Calu3 (cell line): ENCODE results near the gene KRTAP1-5. TPM values are rescaled to one million over a fixed set of nuclear protein-coding genes. Genes with fewer than 3 reads are reported as not detected.
"Not testable (repeated sequence)": the region's sequence is repeated elsewhere in the genome, so short reads cannot be mapped to it uniquely, and the experiment has no call there.

ENCODE experiments used
- BruUV-seq: library from RNA; stranded (reverse); fragments of 400-500 nt; replicated peaks from 2 replicates; lab custom pipeline; 2021; lab: Mats Ljungman, UMichigan
- CTCF ChIA-PET: fragments of 300-600 bp; sonication (Branson Sonifier 250); formaldehyde crosslinking; loops from one replicate; lab custom pipeline; 2022; ENCODE audit warnings: antibody characterized with exemption; lab: Charles Lee
- DNase-seq: peaks from one replicate; pipeline ENCODE4 v3.0.0; 2022
- H3K27ac Mint-ChIP-seq: one replicate; pipeline ENCODE4 v1.8.0; 2022; ENCODE audit warnings: mixed read lengths; ENCODE audit not compliant: unreplicated experiment
- H3K27me3 Mint-ChIP-seq: one replicate; pipeline ENCODE4 v1.8.0; 2022; ENCODE audit warnings: mixed read lengths; ENCODE audit not compliant: unreplicated experiment
- H3K36me3 Mint-ChIP-seq: one replicate; pipeline ENCODE4 v1.8.0; 2022; ENCODE audit warnings: mild to moderate bottlenecking, moderate library complexity, mixed read lengths; ENCODE audit not compliant: insufficient read depth, unreplicated experiment
- H3K4me1 Mint-ChIP-seq: one replicate; pipeline ENCODE4 v1.8.0; 2022; ENCODE audit warnings: mild to moderate bottlenecking, low read depth, mixed read lengths; ENCODE audit not compliant: unreplicated experiment
- H3K4me3 Mint-ChIP-seq: one replicate; pipeline ENCODE4 v1.8.0; 2022; ENCODE audit warnings: mild to moderate bottlenecking, low read depth, moderate library complexity, mixed read lengths; ENCODE audit not compliant: unreplicated experiment
- H3K9me3 Mint-ChIP-seq: one replicate; pipeline ENCODE4 v1.8.0; 2022; ENCODE audit warnings: low read depth, mixed read lengths; ENCODE audit not compliant: unreplicated experiment
- intact Hi-C: fragments of 100-400 bp; cut with micrococcal nuclease; formaldehyde crosslinking; loops from one replicate; pipeline ENCODE4 v1.10.0; 2022; ENCODE audit not compliant: unreplicated experiment
- total RNA-seq: library from RNA; stranded (reverse); gene quantifications from 2 replicates; pipeline ENCODE4 v1.2.3, GENCODE V29; 2022
- TF ChIP-seq, protein P1 (sequence below): fragments of 200-600 bp; IDR thresholded peaks from one replicate; pipeline ENCODE4 v1.8.0; 2022; ENCODE audit warnings: antibody characterized with exemption; ENCODE audit not compliant: unreplicated experiment

The KRTAP1-5 gene
- total RNA-seq, 1 experiment from 2014 or later = not detected

DNA sequence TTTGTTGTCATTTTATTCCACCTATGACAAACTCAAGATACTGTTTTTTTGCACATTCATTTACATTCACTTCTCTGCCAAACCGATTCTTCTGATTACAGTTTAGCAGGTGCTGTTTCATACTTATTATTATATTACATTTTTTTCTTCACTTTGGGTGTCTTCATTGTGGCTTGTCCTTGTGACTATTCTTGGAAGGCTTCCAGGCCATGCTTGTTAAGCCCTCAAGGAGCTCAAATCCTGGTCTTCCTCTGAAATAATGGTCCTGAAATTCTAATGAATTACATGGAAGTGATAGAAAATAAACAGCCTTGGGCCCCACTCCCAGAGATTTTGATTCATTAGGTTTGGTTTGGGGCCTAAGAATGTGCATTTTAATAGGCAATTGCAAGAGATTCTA is 37.3 kb upstream of the KRTAP1-5 start:
- H3K9me3 Mint-ChIP-seq = no peaks in the 10 kb centered on the region
- no TSS peak for BruUV-seq
- no peak overlapping the region for H3K27ac Mint-ChIP-seq
- CTCF ChIA-PET = interaction anchor here (1.2 to 1.3 kb wide), 2 partner anchors 15 to 340 kb away, joined by 3 read pairs; no protein-coding TSS in a partner anchor
- no peaks in the 10 kb centered on the region for H3K27me3 Mint-ChIP-seq
- DNase-seq = no peak
- H3K4me1 Mint-ChIP-seq = peaks cover 56% of the 10 kb centered on the region
- TF ChIP-seq, protein P1, sequence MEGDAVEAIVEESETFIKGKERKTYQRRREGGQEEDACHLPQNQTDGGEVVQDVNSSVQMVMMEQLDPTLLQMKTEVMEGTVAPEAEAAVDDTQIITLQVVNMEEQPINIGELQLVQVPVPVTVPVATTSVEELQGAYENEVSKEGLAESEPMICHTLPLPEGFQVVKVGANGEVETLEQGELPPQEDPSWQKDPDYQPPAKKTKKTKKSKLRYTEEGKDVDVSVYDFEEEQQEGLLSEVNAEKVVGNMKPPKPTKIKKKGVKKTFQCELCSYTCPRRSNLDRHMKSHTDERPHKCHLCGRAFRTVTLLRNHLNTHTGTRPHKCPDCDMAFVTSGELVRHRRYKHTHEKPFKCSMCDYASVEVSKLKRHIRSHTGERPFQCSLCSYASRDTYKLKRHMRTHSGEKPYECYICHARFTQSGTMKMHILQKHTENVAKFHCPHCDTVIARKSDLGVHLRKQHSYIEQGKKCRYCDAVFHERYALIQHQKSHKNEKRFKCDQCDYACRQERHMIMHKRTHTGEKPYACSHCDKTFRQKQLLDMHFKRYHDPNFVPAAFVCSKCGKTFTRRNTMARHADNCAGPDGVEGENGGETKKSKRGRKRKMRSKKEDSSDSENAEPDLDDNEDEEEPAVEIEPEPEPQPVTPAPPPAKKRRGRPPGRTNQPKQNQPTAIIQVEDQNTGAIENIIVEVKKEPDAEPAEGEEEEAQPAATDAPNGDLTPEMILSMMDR = no peak
- intact Hi-C loops = loop anchor here (5.0 kb wide), 1 partner anchor 207 kb away; no protein-coding TSS in a partner anchor
- peaks cover 16% of the 10 kb centered on the region for H3K36me3 Mint-ChIP-seq
- H3K4me3 Mint-ChIP-seq = no peak overlapping the region

DNA sequence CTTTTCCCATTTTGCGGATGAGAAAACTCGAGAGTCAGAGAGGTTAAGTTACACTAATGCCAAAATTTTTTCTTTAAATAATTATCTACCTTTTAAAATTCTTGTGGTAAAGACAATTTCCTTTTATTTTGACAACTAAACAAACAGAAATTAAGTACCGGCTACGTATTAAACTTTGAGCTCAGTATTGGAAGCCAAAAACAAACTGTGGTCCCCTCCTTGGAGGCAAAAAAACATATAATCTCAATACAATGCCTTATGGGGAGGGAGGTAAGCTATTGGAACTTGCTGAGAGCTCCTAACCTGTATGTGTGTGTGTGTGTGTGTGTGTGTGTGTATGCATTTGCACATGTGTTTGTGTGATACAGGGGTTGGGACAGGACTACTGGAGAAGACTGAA is 36.4 kb upstream of the KRTAP1-5 start:
- H3K36me3 Mint-ChIP-seq = peaks cover 20% of the 10 kb centered on the region
- peaks cover 65% of the 10 kb centered on the region for H3K4me1 Mint-ChIP-seq
- no peaks in the 10 kb centered on the region for H3K27me3 Mint-ChIP-seq
- intact Hi-C loops = loop anchor here (5.0 kb wide), 1 partner anchor 206 kb away; no protein-coding TSS in a partner anchor
- H3K9me3 Mint-ChIP-seq = no peaks in the 10 kb centered on the region
- no peak for DNase-seq
- BruUV-seq = no TSS peak
- H3K4me3 Mint-ChIP-seq = no peak overlapping the region
- H3K27ac Mint-ChIP-seq = no peak overlapping the region
- TF ChIP-seq, protein P1 = no peak
- CTCF ChIA-PET = interaction anchor here (0.5 to 1.3 kb wide), 5 partner anchors 9 to 561 kb away, joined by 3 to 4 read pairs (median 3); partner anchors contain the start of gene KRT17

DNA sequence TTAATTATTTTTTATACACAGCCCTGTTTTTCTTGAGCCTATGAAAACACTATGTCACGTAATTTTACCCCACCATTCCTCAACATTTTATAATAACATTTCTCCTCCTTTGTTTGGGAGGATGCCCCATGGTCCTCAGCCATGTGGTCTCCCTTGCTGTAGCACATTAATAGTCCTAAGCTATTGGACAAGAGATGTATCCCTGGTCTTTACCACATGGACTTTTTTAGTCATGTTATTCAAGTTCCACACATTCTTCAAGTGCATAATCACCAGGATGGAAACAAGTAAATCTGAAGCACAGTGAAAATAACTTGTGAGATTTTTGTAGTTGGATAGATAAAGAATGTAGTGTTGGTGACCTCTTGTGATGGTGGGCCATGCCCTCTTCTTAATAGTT is 35.0 kb upstream of the KRTAP1-5 start:
- Mint-ChIP-seq H3K27ac (peak overlapping the region; percentile 88), H3K4me3 (no peak overlapping the region), H3K4me1 (peaks cover 67% of the 10 kb centered on the region), H3K27me3 (no peaks in the 10 kb centered on the region), H3K9me3 (no peaks in the 10 kb centered on the region), H3K36me3 (peaks cover 20% of the 10 kb centered on the region)
- CTCF ChIA-PET = interaction anchor here (1.0 to 4.5 kb wide), 3 partner anchors 10 to 126 kb away, joined by 5 to 25 read pairs (median 10); partner anchors contain the start of gene KRT23
- TF ChIP-seq, protein P1 = no peak
- no peak for DNase-seq
- no TSS peak for BruUV-seq
- intact Hi-C loops = loop anchor here (2.0 to 5.0 kb wide), 2 partner anchors 19 to 205 kb away; no protein-coding TSS in a partner anchor

DNA sequence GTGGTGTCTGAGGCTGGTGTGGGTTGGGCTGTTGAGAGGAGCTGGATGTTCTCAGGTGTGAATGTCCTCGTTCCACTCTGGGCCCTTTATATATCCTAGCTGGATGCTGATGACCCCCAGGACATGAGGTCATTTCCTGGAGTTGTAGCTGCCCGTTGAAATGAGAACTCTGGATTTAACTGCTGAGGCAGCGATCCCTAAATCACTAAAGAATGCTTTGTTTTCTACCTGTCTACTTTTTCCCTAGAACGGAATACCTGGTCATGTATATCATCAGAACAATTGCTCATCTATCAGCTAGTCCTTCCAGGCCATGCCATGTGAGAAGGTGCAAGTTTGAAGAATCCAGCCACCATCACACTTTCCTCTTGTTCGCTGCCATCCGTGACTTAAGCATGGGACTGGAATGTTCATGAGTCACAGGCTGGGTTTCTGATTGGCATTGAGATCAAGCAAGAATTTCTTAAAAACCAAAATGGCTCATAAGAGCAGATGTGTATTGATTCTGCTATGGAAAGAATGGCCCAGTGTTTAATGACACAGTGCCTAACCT is 33.1 kb upstream of the KRTAP1-5 start, which contains the start of gene KRTAP2-3:
TSS of gene KRTAP2-3 (minus strand) at position 63 of the 553 bp plus-strand sequence. CDS start 64 bp downstream, outside the sequence.
- Mint-ChIP-seq H3K27me3 (no peaks in the 10 kb centered on the region), H3K4me1 (peaks cover 54% of the 10 kb centered on the region), H3K27ac (peak within 1 kb of the TSS; percentile 88), H3K36me3 (peaks cover 20% of the 10 kb centered on the region), H3K4me3 (peak within 1 kb of the TSS; percentile 33), H3K9me3 (no peaks in the 10 kb centered on the region)
- BruUV-seq = no TSS peak
- TF ChIP-seq, protein P1 = no peak
- intact Hi-C loops = loop anchor here (1.0 to 5.0 kb wide), 6 partner anchors 17 to 262 kb away; no protein-coding TSS in a partner anchor
- CTCF ChIA-PET = interaction anchor here (0.7 to 4.5 kb wide), 21 partner anchors 10 to 489 kb away, joined by 3 to 28 read pairs (median 4); partner anchors contain the start of gene KRT23
- DNase-seq = peak; percentile 90

DNA sequence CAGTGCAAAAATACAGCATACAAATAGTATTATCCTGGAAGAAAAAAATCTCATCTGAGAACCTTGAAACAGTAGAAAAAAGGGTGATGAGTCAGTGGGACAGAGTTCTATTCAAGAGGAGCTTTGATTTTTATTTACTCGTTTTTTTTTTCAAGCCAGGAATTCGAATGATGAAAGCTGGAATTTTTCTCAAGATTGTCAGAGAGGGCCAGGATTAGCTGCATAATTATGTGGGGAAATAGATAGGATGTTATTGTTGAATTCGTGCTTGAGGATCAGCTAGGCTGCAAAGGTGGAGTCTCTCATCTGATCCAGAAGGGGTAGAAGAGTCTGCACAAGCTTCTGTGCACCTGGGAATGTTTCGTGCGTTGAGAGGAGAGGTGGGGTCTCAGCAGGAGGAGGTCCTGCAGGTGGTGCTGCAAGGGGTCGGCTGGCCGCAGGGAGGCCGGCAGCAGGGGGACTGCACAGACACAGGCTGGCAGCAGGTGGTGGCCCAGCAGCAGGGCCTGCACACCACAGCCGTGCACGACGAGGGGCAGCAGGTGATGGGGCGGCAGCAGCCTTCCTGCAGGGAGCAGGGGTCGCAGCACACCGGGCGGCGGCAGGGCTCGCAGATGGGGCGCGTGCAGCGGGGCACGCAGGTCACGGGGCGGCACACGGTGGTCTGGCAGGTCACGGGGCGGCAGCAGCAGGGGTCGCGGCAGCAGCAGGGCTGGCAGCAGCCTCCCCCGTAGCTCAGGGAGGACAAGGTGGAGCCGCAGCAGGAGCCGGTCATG is 32.5 kb upstream of the KRTAP1-5 start:
- intact Hi-C loops = loop anchor here (1.0 to 5.0 kb wide), 6 partner anchors 17 to 263 kb away; no protein-coding TSS in a partner anchor
- CTCF ChIA-PET = interaction anchor here (0.6 to 4.5 kb wide), 26 partner anchors 11 to 489 kb away, joined by 3 to 28 read pairs (median 4); partner anchors contain the start of gene KRT23
- peak overlapping the region; percentile 33 for H3K4me3 Mint-ChIP-seq
- BruUV-seq = TSS peak; percentile 98
- H3K36me3 Mint-ChIP-seq = peaks cover 20% of the 10 kb centered on the region
- not testable (repeated sequence) for DNase-seq, H3K9me3 Mint-ChIP-seq, H3K27me3 Mint-ChIP-seq
- H3K27ac Mint-ChIP-seq = peak overlapping the region; percentile 88
- peaks cover 53% of the 10 kb centered on the region for H3K4me1 Mint-ChIP-seq
